Muscle layer of duodenum (tissue), 2 donors: ENCODE data around the gene HS6ST1.
A peak's percentile ranks its signal among the peaks of the same experiment; 100 is the strongest.

Experiments used
- H3K27ac ChIP-seq: one replicate; pipeline ENCODE4 v1.7.0; 2013; ENCODE audit warnings: mild to moderate bottlenecking, low read length
- H3K27me3 ChIP-seq: one replicate; pipeline ENCODE4 v1.7.0; 2013; ENCODE audit warnings: low read depth, mild to moderate bottlenecking, control low read depth, low read length
- H3K36me3 ChIP-seq, 2 donors: one replicate each; pipeline ENCODE4 v1.7.0; 2013; ENCODE audit warnings: low read length in 2 of 2, control low read depth in 1 of 2, mild to moderate bottlenecking in 1 of 2; ENCODE audit not compliant: insufficient read depth in 2 of 2, control insufficient read depth in 1 of 2
- H3K4me1 ChIP-seq, 2 donors: one replicate each; pipeline ENCODE4 v1.7.0; 2013; ENCODE audit warnings: low read length in 2 of 2, mild to moderate bottlenecking in 2 of 2, control low read depth in 1 of 2, moderate library complexity in 1 of 2; ENCODE audit not compliant: insufficient read depth in 2 of 2, control insufficient read depth in 1 of 2
- H3K4me3 ChIP-seq, 2 donors: one replicate each; pipeline ENCODE4 v1.7.0; 2013; ENCODE audit warnings: low read length in 2 of 2, low read depth in 1 of 2, mild to moderate bottlenecking in 1 of 2
- H3K9me3 ChIP-seq, 2 donors: one replicate each; pipeline ENCODE4 v1.7.0; 2013; ENCODE audit warnings: low read length in 2 of 2, control low read depth in 1 of 2, mild to moderate bottlenecking in 1 of 2; ENCODE audit not compliant: control insufficient read depth in 1 of 2
- donor health status: healthy.

The HS6ST1 gene, protein sequence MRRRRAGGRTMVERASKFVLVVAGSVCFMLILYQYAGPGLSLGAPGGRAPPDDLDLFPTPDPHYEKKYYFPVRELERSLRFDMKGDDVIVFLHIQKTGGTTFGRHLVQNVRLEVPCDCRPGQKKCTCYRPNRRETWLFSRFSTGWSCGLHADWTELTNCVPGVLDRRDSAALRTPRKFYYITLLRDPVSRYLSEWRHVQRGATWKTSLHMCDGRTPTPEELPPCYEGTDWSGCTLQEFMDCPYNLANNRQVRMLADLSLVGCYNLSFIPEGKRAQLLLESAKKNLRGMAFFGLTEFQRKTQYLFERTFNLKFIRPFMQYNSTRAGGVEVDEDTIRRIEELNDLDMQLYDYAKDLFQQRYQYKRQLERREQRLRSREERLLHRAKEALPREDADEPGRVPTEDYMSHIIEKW

DNA sequence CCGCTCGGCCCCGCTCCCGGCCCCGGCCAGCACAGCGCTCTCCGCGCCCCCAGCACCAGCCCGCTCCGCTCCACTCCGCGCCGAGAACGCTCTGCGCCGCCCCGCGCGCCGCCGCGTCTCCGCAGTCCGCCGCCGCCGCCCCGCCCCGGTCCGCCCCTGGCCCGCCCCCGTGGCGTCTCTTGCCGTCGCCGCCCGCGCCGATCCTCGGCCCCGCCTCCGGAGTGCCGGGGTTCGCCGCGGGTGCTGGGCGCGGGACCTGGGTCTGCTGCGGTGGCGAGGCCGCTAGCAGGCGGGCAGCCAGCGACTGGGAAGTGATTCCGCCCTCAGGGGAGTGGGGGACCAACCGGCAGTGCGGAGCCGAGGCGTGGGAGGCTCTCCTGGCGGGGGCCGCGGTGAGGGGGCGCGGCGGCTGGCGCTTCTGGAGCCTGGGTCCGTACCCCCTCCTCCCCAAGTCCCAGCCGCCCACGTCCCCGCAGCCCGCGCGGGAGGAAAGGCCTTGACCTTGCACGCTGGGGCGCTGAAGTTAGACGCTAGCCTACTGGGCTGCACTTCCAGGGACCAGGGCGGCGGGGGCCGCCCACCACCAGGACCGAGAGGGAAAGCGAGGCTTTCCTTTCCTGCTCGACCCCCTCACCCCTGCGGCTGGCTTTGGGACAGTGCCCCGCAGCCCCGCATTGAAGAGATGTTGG, at the start of gene HS6ST1:
TSS of gene HS6ST1 (minus strand) at position 93 of the 689 bp plus-strand sequence. CDS start 305 bp downstream, outside the sequence.
- Histone ChIP-seq H3K4me3 (peak within 1 kb of the TSS; percentile 74 to 79), H3K9me3 (no peaks in the 10 kb centered on the region), H3K27me3 (no peaks in the 10 kb centered on the region), H3K27ac (no peak within 1 kb of the TSS), H3K36me3 (no peaks in the 10 kb centered on the region), H3K4me1 (peaks cover 2 to 41% of the 10 kb centered on the region in 2 donors)

DNA sequence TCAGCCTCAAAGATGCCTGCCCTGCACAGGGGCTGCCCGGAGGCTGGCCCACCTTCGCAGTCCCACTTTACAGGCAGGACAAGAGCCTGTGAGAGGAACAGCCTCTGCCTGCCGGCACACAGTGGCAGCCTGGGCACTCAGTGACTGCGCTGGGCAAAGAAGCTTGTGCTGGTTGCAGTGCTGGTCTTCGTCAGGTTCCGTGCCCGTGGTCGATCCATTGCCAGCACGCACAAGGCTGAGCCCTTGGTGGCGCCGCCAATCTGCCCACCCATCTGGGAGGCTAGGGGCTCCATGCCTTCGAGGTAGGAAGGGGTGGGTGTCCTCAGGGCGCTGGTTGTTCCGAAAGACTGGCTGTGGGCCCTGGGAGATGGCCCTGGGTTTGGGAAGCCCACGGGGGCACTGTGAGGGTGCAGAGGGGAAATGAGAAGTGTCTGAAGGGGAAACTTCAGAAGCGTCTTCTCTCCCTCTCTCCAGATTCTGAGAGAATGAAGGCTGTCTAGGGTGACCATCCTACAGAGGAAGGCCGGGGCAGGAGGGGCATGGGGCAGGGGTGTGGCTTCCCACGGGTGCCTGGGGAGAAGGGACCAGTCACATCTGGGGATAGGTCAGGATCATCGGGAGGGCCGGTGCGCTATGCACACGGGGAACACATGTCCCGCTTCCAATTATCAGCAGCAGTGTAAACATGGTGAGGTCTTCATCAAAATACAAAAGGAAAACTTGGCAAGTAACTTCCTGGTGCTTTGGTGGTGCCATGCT, 49.1 kb upstream of the HS6ST1 start:
- H3K36me3 ChIP-seq, result no peaks in the 10 kb centered on the region
- H3K4me3 ChIP-seq, result no peak overlapping the region
- H3K27ac ChIP-seq, result no peak overlapping the region
- no peaks in the 10 kb centered on the region for H3K9me3 ChIP-seq
- no peaks in the 10 kb centered on the region for H3K27me3 ChIP-seq
- peaks cover 7 to 8% of the 10 kb centered on the region in 2 donors for H3K4me1 ChIP-seq

DNA sequence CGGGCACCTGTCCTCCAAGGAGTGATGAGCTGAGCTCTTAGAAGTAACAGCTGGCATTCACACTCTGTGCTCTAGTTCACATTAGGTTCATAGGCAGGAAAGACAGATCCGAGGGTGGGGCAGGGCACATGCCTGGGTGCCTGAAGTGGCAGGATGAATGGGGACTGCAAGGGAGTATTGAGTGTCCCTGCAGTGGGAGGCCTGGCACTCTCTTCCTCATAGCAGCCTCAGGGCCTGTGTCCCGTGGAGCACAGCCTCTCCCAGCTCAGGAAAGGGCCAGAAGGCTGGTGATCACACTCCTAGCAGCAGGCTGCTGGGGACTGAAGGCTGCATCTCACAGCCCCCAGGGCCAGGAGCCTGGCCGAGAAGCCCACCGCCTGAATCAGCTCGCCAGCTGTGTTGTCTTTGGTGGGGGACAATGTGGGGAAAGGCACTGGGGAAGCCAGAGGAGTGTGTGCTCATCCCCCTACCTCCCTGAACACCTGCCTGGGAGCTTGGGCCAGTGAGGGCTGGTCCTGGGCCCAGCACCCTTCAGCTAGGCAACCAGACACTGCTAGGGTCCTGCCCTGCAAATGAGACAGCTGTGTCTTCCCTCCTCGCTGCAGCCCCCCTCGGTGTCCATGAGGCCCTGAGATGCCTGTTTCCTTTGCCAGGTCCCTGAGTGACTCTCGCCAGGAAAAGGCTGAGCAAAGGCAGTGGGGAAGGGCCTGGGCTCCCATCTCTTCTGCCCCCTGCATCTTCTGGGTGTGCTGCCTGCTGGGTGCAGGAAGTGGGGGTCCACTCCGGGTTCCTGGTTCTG, 48.2 kb upstream of the HS6ST1 start:
- Histone ChIP-seq H3K4me1 (peaks cover 8% of the 10 kb centered on the region in 2 donors), H3K36me3 (no peaks in the 10 kb centered on the region), H3K9me3 (no peaks in the 10 kb centered on the region), H3K27ac (no peak overlapping the region), H3K4me3 (no peak overlapping the region), H3K27me3 (no peaks in the 10 kb centered on the region)

DNA sequence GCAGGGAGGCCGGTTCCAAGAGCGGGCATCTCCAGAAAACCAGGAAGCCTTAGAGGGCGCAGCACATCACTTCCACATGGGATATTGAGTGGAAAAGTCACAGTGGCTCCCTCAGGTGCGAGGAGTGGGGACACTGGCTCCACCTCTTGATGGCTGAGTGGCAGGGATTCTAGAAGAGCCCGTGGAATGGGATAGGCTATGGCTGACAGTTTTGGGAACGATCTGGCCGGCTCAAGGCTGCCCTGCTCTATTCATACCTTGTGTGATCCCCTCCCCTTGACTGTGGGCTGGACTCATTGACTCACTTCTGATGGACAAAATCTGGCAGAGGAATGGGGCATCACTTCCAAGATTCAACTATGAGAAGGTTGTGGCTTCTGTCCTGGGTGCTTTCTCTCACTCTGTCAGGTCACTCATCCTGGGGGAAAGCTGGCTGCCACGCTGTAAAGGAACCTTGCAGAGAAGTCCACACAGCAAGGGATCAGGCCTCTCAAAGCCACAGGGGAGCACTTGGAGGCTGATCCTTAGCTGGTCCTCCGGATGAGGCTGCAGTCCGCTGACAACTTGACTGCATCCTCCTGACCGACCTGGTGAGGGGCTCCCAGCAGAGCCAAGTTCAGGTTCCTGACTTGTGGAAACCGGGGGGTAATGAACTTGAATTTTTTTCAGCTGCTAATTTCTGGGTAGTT, 46.7 kb upstream of the HS6ST1 start:
- no peak overlapping the region for H3K27ac ChIP-seq
- no peaks in the 10 kb centered on the region for H3K27me3 ChIP-seq
- H3K4me3 ChIP-seq, result no peak overlapping the region
- no peaks in the 10 kb centered on the region for H3K9me3 ChIP-seq
- H3K36me3 ChIP-seq, result no peaks in the 10 kb centered on the region
- peaks cover 8% of the 10 kb centered on the region in 2 donors for H3K4me1 ChIP-seq

DNA sequence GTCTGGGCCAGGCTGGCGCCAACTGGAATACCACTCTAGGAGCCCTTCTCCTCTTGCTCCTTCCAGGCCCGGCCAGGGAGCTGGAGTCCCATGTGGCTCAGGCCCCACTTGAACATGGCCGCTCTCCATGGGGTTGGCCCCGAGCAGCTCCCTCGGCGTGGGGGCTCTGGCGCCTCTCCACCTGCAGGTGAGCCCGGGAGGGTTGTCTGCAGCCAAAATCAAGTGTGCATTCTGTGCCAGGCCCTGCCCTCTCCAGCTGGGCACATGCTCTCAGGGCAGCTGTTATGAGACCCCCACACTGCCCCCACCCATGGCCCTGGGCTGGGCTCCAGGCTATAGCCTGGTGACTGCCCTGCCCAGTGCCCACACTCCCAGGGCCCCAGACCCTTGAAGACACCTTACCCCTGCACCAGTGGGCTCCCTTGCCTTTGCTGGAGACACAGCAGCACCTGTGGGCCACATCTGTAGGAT, 45.8 kb upstream of the HS6ST1 start:
- H3K36me3 ChIP-seq, result no peaks in the 10 kb centered on the region
- H3K27me3 ChIP-seq, result no peaks in the 10 kb centered on the region
- H3K4me1 ChIP-seq, result peaks cover 2 to 8% of the 10 kb centered on the region in 2 donors

DNA sequence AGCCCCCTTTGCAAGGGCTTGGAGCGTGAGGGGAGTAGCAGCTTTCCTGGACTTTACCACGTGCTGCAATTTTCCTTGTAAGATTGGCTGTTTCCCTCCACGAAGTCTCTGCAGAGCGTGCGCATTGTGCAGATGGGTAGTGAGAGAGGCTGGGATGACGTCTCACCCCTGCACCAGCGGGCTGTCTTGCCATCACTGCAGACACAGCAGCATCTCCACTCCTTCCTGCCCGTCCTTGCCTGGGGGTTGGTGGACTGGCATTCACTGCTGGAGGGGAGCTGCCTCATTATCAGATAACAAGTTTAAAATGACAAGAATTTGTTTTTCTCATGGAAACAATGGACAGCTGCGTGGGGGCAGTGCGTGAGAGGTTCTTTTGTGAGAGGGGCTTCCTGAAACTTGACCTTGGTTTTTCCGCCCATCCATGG, 45.3 kb upstream of the HS6ST1 start:
- H3K9me3 ChIP-seq, result no peaks in the 10 kb centered on the region
- H3K27me3 ChIP-seq, result no peaks in the 10 kb centered on the region
- H3K36me3 ChIP-seq, result no peaks in the 10 kb centered on the region
- H3K27ac ChIP-seq, result no peak overlapping the region
- H3K4me3 ChIP-seq, result no peak overlapping the region
- peaks cover 0 to 8% of the 10 kb centered on the region in 2 donors for H3K4me1 ChIP-seq

More for the DNA sequence above, 45.8 kb upstream of the HS6ST1 start:
- H3K4me3 ChIP-seq, result no peak overlapping the region
- H3K9me3 ChIP-seq, result no peaks in the 10 kb centered on the region
- H3K27ac ChIP-seq, result no peak overlapping the region

DNA sequence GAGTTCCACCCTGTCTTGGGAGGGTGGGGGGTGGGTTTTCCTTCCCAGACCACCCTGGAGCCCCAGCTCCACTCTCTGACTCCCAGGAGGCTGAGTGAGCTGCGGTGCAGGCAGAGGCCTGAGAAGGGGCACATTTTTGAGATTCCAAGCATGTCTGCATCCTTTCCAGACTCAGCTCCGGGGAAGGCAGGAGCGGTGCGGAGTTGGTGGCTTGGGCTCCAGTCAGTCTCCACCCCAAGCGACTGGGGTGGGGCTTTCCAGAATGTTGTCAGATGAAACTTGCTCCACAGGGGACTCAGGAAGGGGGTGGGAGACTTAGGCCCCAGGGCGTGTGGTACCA, 44.2 kb upstream of the HS6ST1 start:
- H3K27me3 ChIP-seq, result no peaks in the 10 kb centered on the region
- H3K36me3 ChIP-seq, result no peaks in the 10 kb centered on the region
- peaks cover 0 to 8% of the 10 kb centered on the region in 2 donors for H3K4me1 ChIP-seq
- no peak overlapping the region for H3K27ac ChIP-seq
- H3K9me3 ChIP-seq, result no peaks in the 10 kb centered on the region
- H3K4me3 ChIP-seq, result no peak overlapping the region

DNA sequence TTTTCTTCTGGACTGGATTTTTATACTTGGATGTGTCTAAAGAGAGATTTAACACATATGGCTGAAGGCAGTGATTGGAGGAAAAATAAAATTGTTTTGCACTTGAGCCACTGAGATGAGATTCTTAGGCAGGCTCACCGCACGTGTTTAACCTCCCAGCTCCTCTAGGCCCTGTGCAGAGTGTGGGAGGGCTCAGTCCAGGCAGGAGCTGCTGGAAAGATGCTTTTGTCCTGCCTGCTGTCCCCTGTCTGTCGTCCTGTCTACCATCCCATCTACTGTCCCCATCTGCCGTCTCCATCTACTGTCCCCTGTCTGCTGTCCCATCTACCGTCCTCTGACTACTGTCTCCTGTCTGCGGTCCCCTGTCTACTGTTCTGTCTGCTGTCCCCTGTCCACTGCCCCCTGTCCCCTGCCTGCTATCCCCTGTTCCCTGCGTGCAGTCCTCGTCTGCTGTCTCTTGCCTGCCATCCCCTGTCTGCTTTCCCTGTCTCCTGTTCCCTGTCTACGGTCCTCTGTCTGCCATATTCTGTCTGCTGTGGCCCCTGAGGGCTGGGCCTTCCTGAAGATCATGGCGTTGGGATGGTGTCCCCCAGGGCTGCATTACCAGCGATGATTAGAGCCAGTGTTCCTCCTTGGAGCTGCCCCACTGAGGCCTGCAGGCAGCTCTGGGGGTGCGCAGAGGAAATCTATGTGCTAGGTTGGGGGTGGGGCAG, 43.7 kb upstream of the HS6ST1 start:
- peaks cover 0 to 8% of the 10 kb centered on the region in 2 donors for H3K4me1 ChIP-seq
- H3K27ac ChIP-seq, result no peak overlapping the region
- no peaks in the 10 kb centered on the region for H3K9me3 ChIP-seq
- no peaks in the 10 kb centered on the region for H3K36me3 ChIP-seq
- H3K27me3 ChIP-seq, result no peaks in the 10 kb centered on the region
- H3K4me3 ChIP-seq, result no peak overlapping the region

DNA sequence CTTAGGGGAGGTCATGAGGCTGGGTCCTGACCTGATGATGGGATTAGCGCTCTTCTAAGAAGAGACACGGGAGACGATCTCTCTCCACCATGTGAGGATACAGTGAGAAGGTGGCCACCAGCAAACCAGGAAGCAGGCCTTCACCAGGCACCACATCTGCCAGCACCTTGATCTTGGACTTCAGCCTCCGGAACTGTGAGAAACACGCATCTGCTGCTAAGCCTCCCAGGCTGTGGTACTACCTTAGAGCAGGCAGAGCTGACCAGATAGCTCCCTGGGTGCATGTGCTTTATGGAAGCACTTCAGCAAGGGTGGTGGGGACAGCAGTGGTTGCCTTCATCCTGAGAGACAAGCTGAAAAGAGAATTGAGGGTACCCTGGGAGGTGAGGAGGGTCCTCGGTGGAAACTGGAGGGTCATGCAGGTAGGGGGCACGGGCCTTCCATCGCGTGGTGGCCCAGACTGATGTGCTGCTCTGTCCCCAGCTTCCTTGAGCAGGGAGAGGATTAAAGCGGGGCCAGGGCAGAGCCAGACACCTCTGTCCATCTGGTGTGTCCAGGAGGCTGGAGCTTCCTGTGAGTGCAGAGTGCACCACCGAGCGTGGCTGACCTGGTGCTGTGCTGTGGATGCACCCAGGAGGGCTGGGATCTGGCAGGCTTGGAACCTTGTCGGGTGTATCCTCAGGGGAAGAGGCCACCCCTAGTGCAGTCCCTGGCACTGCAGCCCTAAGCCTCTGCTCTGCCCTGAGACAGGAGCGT, 42.9 kb upstream of the HS6ST1 start:
- H3K4me1 ChIP-seq, result peaks cover 0 to 8% of the 10 kb centered on the region in 2 donors
- no peaks in the 10 kb centered on the region for H3K27me3 ChIP-seq
- no peaks in the 10 kb centered on the region for H3K9me3 ChIP-seq
- H3K36me3 ChIP-seq, result no peaks in the 10 kb centered on the region
- no peak overlapping the region for H3K27ac ChIP-seq
- no peak overlapping the region for H3K4me3 ChIP-seq
